Mesendoderm (in vitro differentiated cells): ENCODE data around the gene OR13A1.
"Not testable (repeated sequence)": the region's sequence is repeated elsewhere in the genome, so short reads cannot be mapped to it uniquely, and the experiment has no call there.

Experiments
- DNase-seq: peaks from one replicate; pipeline ENCODE4 v3.0.0; 2013
- H2AK5ac ChIP-seq: 2 replicates; pipeline ENCODE4 v1.6.1; 2013; ENCODE audit warnings: low read length, inconsistent platforms
- H2BK120ac ChIP-seq: 2 replicates; pipeline ENCODE4 v1.6.1; 2013; ENCODE audit warnings: low read depth, mild to moderate bottlenecking, low read length, moderate library complexity, mixed read lengths
- H2BK15ac ChIP-seq: replicated peaks from 2 replicates; pipeline ENCODE4 v1.6.1; 2013; ENCODE audit warnings: low read depth, mild to moderate bottlenecking, moderate library complexity
- H2BK5ac ChIP-seq: 2 replicates; pipeline ENCODE4 v1.6.1; 2013; ENCODE audit warnings: low read length, inconsistent platforms
- H3K18ac ChIP-seq: 2 replicates; pipeline ENCODE4 v1.6.1; 2013; ENCODE audit warnings: mild to moderate bottlenecking, low read length, mixed read lengths
- H3K23ac ChIP-seq: one replicate; pipeline ENCODE4 v1.6.1; 2013; ENCODE audit warnings: low read length
- H3K27ac ChIP-seq: 2 replicates; pipeline ENCODE4 v1.5.1; 2013; ENCODE audit warnings: low read depth, mild to moderate bottlenecking, inconsistent platforms, low read length, moderate library complexity
- H3K27me3 ChIP-seq: 2 replicates; pipeline ENCODE4 v1.6.1; 2013; ENCODE audit warnings: low read length, control low read depth, mild to moderate bottlenecking, inconsistent platforms; ENCODE audit not compliant: insufficient read depth, poor library complexity
- H3K36me3 ChIP-seq: 2 replicates; pipeline ENCODE4 v1.6.1; 2013; ENCODE audit warnings: low read length, inconsistent platforms; ENCODE audit not compliant: control insufficient read depth, insufficient read depth
- H3K4ac ChIP-seq: one replicate; pipeline ENCODE4 v1.6.1; 2013; ENCODE audit warnings: low read depth, mild to moderate bottlenecking, low read length, moderate library complexity
- H3K4me1 ChIP-seq: 2 replicates; pipeline ENCODE4 v1.6.1; 2013; ENCODE audit warnings: low read depth, low read length, inconsistent platforms; ENCODE audit not compliant: control insufficient read depth
- H3K4me2 ChIP-seq: 2 replicates; pipeline ENCODE4 v1.6.1; 2013; ENCODE audit warnings: low read length
- H3K4me3 ChIP-seq: 2 replicates; pipeline ENCODE4 v1.5.1; 2013; ENCODE audit warnings: mild to moderate bottlenecking, low read length
- H3K56ac ChIP-seq: one replicate; pipeline ENCODE4 v1.6.1; 2013; ENCODE audit warnings: low read length
- H3K79me1 ChIP-seq: 2 replicates; pipeline ENCODE4 v1.6.1; 2013; ENCODE audit warnings: low read length, inconsistent platforms
- H3K79me2 ChIP-seq: 2 replicates; pipeline ENCODE4 v1.6.1; 2013; ENCODE audit warnings: mild to moderate bottlenecking, low read length; ENCODE audit not compliant: control insufficient read depth, insufficient read depth
- H3K9ac ChIP-seq: 2 replicates; pipeline ENCODE4 v1.6.1; 2013; ENCODE audit warnings: low read length, inconsistent platforms
- H4K5ac ChIP-seq: one replicate; pipeline ENCODE4 v1.6.1; 2013; ENCODE audit warnings: low read length
- H4K8ac ChIP-seq: one replicate; pipeline ENCODE4 v1.6.1; 2013; ENCODE audit warnings: low read depth, mild to moderate bottlenecking, control low read depth, low read length, moderate library complexity
- WGBS: extraction: QIAGEN DNeasy Blood & Tissue Kit; methylation state at CpG from one replicate; pipeline ENCODE4 v1.1.7; 2013; ENCODE audit warnings: low lambda C conversion rate, missing lambda C conversion rate; ENCODE audit not compliant: insufficient coverage; ENCODE audit errors: extremely low coverage; 5-methylcytosine and 5-hydroxymethylcytosine counted together

Gene OR13A1

GRCh38 chr10:45326864-45327263 lies 11.5 kb upstream of the OR13A1 start:
- H3K4me3 ChIP-seq, result not testable (repeated sequence)

GRCh38 chr10:45325116-45325515 lies 9.7 kb upstream of the OR13A1 start:
- no peak overlapping the region for H2BK5ac ChIP-seq
- no CpG with 5 or more reads among the region's 1 CpG for WGBS

More at GRCh38 chr10:45326864-45327263, 11.5 kb upstream of the OR13A1 start:
- DNase-seq, H3K23ac ChIP-seq, H3K4me2 ChIP-seq, H3K4ac ChIP-seq, H2BK120ac ChIP-seq, H3K27ac ChIP-seq, H3K4me1 ChIP-seq, H3K56ac ChIP-seq, H3K36me3 ChIP-seq, H2AK5ac ChIP-seq, H4K8ac ChIP-seq, H4K5ac ChIP-seq, H2BK5ac ChIP-seq, H3K79me2 ChIP-seq, H3K79me1 ChIP-seq, H3K18ac ChIP-seq, H2BK15ac ChIP-seq, H3K9ac ChIP-seq, H3K27me3 ChIP-seq: not testable (repeated sequence)
- WGBS, result no CpG with 5 or more reads among the region's 1 CpG

DNA sequence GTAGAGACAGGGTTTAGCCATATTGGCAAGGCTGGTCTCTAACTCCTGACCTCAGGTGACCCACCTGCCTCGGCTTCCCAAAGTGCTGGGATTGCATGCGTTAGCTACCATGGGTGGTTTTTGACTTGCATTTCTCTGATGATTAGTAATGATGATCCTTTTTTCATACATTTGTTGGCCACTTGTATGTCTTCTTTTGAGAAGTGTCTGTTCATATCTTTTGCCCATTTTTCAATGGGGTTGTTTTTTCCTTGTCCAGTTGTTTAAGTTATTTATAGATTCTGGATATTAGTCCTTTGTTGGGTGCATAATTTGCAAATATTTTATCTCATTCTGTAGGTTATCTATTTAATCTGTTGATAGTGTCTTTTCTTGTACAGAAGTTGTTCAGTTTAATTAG lies 4.3 kb upstream of the OR13A1 start:
- no peak overlapping the region for H2BK15ac ChIP-seq
- H3K23ac ChIP-seq, result no peak overlapping the region
- H2BK5ac ChIP-seq, result no peak overlapping the region
- whole genome bisulfite sequencing, result no CpG with 5 or more reads among the region's 2 CpGs
- no peaks in the 10 kb centered on the region for H3K79me1 ChIP-seq
- no peak overlapping the region for H2AK5ac ChIP-seq
- no peaks in the 10 kb centered on the region for H3K4me1 ChIP-seq
- no peak overlapping the region for H3K4me2 ChIP-seq
- H2BK120ac ChIP-seq, result no peak overlapping the region
- H3K18ac ChIP-seq, result no peak overlapping the region
- no peaks in the 10 kb centered on the region for H3K79me2 ChIP-seq
- H3K4me3 ChIP-seq, result no peak overlapping the region
- H3K4ac ChIP-seq, result no peak overlapping the region
- H3K27ac ChIP-seq, result no peak overlapping the region
- no peak overlapping the region for H3K9ac ChIP-seq
- H3K56ac ChIP-seq, result no peak overlapping the region
- no peaks in the 10 kb centered on the region for H3K27me3 ChIP-seq
- no peak overlapping the region for H4K8ac ChIP-seq
- no peak for DNase-seq
- no peaks in the 10 kb centered on the region for H3K36me3 ChIP-seq
- no peak overlapping the region for H4K5ac ChIP-seq

More at GRCh38 chr10:45325116-45325515, 9.7 kb upstream of the OR13A1 start:
- H3K4ac ChIP-seq, result no peak overlapping the region
- no peak overlapping the region for H2BK15ac ChIP-seq
- H2AK5ac ChIP-seq, result no peak overlapping the region
- no peak overlapping the region for H3K56ac ChIP-seq
- no peaks in the 10 kb centered on the region for H3K27me3 ChIP-seq
- H3K36me3 ChIP-seq, result no peaks in the 10 kb centered on the region
- H3K4me3 ChIP-seq, result no peak overlapping the region
- no peak overlapping the region for H4K8ac ChIP-seq
- no peaks in the 10 kb centered on the region for H3K79me1 ChIP-seq
- DNase-seq, result no peak
- H4K5ac ChIP-seq, result no peak overlapping the region
- H3K27ac ChIP-seq, result no peak overlapping the region
- H2BK120ac ChIP-seq, result no peak overlapping the region
- no peaks in the 10 kb centered on the region for H3K79me2 ChIP-seq
- H3K18ac ChIP-seq, result no peak overlapping the region
- no peak overlapping the region for H3K9ac ChIP-seq
- H3K23ac ChIP-seq, result no peak overlapping the region
- no peak overlapping the region for H3K4me2 ChIP-seq
- no peaks in the 10 kb centered on the region for H3K4me1 ChIP-seq

- no peak overlapping the region for H3K18ac ChIP-seq
- H2AK5ac ChIP-seq, result no peak overlapping the region
- no peak overlapping the region for H3K56ac ChIP-seq
- no peak overlapping the region for H2BK120ac ChIP-seq
- no peak overlapping the region for H2BK5ac ChIP-seq
- no peak overlapping the region for H3K4ac ChIP-seq
- no peak overlapping the region for H3K9ac ChIP-seq
- no peak overlapping the region for H4K8ac ChIP-seq
- DNase-seq, result no peak
- no peaks in the 10 kb centered on the region for H3K79me1 ChIP-seq
- no peaks in the 10 kb centered on the region for H3K79me2 ChIP-seq
- WGBS, result no CpG with 5 or more reads among the region's 3 CpGs
- H3K27ac ChIP-seq, result no peak overlapping the region
- no peaks in the 10 kb centered on the region for H3K4me1 ChIP-seq
- no peak overlapping the region for H3K23ac ChIP-seq
- H3K4me2 ChIP-seq, result no peak overlapping the region
- H3K4me3 ChIP-seq, result no peak overlapping the region
- H4K5ac ChIP-seq, result no peak overlapping the region
- H3K36me3 ChIP-seq, result no peaks in the 10 kb centered on the region
- H3K27me3 ChIP-seq, result no peaks in the 10 kb centered on the region
- no peak overlapping the region for H2BK15ac ChIP-seq
Measured at GRCh38 chr10:45313264-45313873, 2.0 kb downstream of the OR13A1 start.

DNA sequence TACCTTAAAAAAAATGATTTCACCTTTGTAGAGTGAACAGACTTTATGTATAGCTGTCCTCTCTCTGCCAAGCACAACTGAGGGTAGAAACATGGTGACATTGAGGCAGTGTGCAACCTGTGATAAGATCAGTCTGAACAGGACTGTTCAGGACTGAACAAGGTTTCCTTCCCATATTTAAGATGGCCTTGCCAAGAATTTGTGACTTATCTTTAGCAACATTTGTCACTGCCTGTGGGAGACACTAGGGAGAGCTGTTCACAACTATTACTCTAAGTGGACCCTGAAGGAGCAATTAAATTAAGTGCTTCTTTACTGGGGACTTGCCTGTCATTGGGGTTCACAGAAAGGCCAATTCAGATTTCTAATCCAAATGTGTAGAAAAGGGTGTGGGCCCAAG lies 6.7 kb downstream of the OR13A1 start:
- Histone ChIP-seq H3K23ac (no peak overlapping the region), H3K56ac (no peak overlapping the region), H2BK120ac (no peak overlapping the region), H3K27me3 (no peaks in the 10 kb centered on the region), H3K18ac (no peak overlapping the region), H4K8ac (no peak overlapping the region), H4K5ac (no peak overlapping the region), H3K4ac (no peak overlapping the region), H2AK5ac (no peak overlapping the region), H3K79me1 (no peaks in the 10 kb centered on the region), H2BK5ac (no peak overlapping the region), H2BK15ac (no peak overlapping the region), H3K4me2 (no peak overlapping the region), H3K9ac (no peak overlapping the region), H3K27ac (no peak overlapping the region), H3K4me3 (no peak overlapping the region), H3K36me3 (no peaks in the 10 kb centered on the region), H3K79me2 (no peaks in the 10 kb centered on the region), H3K4me1 (no peaks in the 10 kb centered on the region)
- DNase-seq, result peak; percentile 37

DNA sequence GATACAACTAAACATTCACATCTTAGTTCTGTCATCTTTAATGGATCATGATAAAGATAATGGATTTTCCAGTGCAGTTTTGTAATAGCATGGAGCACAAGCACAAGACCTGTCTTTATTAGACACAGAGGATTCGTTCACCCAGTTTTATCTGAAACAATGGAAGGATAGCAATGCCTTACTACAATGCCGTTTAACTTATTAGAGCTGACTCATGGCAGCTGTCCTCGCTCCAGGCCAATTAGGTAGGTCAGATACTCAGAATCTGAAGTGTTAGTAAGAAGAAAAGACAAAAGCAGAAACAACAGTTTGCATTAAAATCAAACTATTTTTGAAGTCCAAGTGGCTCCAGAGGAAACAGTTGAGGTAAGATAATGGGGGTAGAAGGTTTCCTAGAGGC lies 12.8 kb downstream of the OR13A1 start:
- H2BK5ac ChIP-seq, result no peak overlapping the region
- no peaks in the 10 kb centered on the region for H3K79me2 ChIP-seq
- no peak overlapping the region for H3K4me2 ChIP-seq
- DNase-seq, result no peak
- H3K27me3 ChIP-seq, result no peaks in the 10 kb centered on the region
- H3K4ac ChIP-seq, result no peak overlapping the region
- H3K4me3 ChIP-seq, result no peak overlapping the region
- WGBS, result no CpG with 5 or more reads among the region's 3 CpGs
- H3K27ac ChIP-seq, result no peak overlapping the region
- H2BK15ac ChIP-seq, result no peak overlapping the region
- no peak overlapping the region for H3K9ac ChIP-seq
- H3K4me1 ChIP-seq, result no peaks in the 10 kb centered on the region
- no peak overlapping the region for H4K5ac ChIP-seq
- no peak overlapping the region for H3K56ac ChIP-seq
- H2AK5ac ChIP-seq, result no peak overlapping the region
- no peak overlapping the region for H3K18ac ChIP-seq
- H3K79me1 ChIP-seq, result no peaks in the 10 kb centered on the region
- no peak overlapping the region for H2BK120ac ChIP-seq
- H3K23ac ChIP-seq, result no peak overlapping the region
- H4K8ac ChIP-seq, result no peak overlapping the region
- no peaks in the 10 kb centered on the region for H3K36me3 ChIP-seq
